SHP77 (cell line): ENCODE results near the gene PRRC2B.

ENCODE experiments used
- DNase-seq, 2 experiments: peaks; one replicate each; lab custom pipeline; 2025; lab: John Stamatoyannopoulos, UW

Gene PRRC2B

DNA sequence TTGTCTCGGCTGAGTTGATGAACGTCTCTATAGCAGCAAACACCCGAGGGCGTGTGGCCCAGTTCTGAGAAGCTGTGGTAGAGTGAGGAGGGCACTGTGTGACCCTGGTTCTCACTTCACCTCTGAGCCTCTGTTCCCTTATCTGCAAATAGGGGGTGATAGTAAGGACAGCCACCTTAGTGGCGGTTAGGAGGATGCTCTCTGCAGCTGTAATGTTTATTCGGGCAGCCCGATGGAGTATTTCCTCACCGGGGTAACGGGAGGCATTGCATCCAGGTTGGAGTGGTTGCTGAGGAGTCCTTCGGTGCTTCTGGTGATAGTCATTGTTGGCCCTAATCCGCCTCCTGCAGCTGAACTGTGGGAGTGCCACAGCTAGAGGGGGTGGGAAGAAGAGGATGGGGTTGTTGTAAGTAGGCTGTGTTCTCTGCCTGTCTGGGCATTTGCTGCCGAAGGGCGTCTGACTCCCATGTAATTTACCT is 13.9 kb downstream of the PRRC2B start:
- no peak for DNase-seq

DNA sequence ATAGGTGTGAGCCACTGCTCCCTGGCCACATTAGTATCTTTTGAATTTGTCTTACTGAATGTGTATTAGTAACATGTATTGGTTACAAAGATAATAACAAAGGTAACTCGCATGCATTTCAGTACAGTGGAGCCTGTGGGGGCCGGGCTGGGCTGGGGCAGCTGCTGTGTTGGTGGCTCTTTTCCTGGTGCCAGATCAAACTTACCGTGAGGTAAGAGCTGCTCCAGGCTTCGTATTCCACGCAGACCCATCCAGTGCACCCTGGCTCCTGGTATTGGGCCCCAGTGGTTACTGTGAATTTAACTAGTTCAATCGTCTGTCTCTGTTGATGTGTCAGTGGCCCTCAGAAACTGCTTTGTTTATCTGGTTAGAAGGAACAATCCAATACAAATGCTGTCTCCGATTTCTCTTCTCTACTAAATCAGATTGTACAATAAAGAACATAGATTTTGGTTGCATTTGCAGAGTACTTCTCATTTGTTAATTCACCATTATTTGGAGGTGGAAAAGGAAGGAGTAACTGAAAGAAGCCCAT is 15.6 kb downstream of the PRRC2B start:
- no peak for DNase-seq

DNA sequence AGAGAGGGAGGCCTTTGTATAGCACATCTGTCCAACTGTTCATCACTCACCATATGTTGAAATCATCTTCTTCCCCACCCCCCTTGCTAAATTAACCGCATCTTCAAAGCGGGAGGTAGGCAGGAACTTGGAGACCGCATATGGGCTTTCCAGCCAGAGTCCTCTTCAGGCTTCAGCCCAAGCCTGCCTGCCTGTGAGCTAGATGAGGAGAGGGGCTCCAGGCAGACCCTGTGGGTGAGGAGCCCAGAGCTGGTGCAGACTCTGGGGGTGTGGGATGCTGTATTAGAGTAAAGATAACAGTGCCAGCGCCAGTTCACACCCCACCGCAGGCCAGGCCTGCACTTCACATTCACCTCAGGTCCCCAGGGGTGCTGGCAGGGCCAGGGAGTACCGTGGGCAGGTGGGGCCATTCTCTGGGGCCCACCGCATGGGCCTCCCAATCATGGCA is 16.2 kb downstream of the PRRC2B start:
- DNase-seq, result no peak

DNA sequence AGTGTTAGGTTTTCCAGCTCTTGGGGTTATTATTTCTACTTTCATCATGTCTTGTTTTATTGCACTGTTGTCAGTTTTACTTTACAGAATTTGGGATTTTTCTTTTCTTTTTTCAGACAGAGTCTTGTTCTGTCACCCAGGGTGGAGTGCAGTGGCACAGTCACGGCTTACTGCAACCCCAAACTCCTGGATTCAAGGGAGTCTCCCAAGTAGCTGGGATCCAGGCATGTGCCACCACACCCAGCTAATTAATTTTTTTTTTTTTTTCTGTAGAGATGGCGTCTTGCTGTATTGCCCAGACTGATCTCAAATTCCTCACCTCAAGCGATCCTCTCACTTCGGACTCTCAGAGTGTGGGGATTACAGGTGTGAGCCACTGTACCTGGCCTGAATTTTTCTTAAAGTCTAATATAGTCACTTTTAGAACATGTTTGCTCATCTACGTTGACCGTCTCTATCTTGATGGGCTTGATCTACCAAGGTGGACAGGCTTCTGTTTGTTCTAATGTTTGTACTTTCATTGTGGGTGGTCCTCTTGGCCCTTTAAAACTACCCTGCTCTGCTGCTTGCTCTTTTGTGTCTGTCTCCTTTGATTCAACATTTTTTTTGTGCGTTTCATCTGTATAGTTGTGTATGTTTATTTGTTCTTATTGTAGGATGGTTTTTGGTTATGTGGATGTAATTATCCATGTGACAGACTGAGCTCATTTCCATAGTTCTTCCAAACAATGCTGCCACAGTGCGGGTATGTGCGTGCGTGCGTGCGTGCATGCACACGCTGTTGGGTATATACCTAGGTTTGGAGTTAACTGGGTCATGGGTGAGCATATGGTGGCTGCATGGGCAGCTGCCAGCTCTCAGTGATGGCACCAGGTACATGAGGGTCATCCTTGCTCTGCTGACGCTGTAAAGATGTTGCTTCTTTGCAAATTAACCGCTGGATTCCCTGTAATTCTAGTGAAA is 18.1 kb downstream of the PRRC2B start:
- no peak for DNase-seq

DNA sequence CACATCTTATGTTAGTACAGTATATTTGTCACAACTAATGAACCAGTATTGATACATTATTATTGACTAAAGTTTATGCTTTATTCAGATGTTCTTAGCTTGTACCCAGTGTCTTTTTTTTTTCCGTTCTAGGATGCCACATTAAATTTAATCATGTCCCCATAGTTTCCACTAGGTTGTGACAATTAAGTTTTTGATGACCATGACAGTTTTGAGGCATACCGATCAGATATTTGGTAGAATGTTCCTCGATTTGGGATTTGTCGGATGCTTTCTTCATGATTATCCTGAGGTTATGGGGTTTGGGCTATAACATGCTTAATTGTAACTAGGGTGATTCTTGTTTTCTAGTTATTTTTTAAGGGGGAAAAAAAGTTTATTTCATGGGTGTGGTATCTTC is 22.6 kb downstream of the PRRC2B start:
- no peak for DNase-seq

DNA sequence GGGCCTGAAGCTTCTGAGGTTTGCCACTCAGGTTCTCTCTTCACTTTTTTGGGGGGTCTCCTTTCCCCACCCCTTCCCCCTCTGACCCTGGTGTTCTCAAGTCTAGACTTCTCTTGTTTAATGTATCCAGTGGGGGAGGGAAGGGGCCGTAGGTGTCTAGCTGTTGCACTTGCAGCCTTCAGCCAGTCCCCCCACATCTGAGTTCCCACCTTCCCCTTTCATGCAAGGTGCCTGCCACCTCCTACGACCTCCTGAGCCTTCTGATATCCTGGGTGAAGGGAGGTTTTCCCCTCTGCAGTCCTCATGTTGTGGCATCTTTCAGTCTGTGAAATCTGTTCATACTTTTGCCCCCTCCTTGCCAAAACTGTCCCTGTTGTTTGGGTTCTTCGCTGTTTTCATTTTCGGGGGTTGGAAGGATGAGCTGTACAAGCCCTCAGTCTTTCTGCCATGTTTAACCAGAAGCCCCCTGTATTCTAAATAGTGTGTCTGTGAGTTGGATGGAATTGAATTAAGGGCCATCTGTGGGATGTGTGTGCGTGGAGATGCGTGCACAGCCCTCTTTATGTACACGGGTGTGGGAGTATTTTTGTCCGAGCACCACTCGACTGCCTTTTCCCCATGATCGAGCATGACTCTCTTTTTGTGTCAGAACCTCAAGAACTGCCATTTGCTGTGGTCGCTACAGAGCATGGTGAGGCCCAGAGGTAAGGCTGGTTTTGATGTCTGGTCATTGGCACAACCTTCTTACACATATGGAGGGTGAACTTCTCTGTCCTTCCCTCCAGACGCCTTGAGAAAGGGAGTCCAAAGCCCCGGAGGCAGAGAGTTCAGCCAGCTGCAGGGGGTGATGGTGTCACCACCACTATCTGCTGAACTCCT is 23.6 kb downstream of the PRRC2B start:
- DNase-seq, result no peak

DNA sequence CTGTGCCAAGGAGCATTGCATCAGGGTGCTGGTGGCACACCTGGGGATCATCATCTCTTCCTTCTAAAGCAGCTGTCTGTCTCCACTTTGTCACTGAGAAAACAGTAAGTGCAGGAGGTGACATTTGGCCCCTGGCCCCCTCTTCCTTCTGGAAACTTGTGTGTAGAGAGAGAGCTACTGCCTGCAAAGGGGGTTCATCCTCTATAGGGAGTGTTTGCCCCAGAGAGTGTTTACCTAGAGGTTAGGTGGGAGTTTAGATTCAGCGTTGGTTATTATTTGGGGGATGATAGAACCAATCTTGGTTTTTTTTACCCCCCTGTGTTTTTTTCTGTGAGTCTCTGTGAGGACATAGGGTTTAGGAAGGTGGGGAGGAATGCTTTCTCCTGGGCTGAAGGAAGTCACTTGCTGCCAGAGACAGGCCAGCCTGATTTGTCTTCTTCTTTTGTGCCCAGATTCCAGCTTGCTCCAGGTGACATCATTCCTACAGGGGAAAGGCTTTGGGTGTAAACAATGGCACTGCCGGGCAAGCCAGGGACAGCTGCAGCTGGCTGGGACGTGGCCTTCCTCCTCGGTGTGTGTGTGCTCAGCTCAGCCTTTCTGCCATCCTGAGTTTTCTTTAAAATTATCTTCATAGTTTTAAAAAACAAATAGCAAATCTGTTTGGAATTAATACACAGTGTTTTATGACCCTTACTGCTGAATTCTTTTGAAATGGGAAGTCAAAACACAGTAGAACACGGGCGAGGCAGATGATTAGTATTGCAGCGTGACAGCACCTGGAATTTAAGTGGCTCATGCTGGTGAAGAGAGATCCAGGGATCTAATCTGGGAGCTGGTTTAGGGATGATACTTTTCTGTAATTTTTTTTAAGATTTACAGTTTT is 24.5 kb downstream of the PRRC2B start:
- peak; percentile 85 to 91 for DNase-seq

DNA sequence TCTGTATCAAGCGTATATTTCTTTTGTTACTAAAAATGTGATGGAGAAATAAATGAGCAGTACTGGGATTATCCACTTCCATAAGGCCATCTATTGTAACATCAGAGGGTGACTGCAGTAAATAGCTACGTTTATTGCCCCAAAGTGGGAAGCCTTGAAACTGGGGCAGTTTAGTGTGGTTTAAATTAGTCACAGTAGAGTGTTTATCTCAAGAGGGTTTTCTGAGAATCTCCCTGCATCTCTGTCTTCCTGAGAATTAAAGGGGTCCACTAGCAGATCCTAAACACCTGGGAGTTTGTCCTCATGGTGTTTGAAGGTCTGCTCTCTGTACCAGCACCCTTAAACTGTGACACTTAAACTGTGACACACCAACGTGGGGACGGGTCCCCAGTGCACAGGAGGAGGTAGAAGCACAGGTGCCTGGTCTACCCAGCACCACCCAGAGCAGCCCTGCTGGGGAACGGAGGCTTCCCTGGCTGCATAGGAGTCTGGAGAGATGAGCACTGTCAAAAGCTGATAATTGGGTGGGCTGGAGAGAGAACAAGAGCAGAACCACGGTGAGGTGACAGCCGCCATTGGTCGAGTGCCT is 25.2 kb downstream of the PRRC2B start:
- no peak for DNase-seq

DNA sequence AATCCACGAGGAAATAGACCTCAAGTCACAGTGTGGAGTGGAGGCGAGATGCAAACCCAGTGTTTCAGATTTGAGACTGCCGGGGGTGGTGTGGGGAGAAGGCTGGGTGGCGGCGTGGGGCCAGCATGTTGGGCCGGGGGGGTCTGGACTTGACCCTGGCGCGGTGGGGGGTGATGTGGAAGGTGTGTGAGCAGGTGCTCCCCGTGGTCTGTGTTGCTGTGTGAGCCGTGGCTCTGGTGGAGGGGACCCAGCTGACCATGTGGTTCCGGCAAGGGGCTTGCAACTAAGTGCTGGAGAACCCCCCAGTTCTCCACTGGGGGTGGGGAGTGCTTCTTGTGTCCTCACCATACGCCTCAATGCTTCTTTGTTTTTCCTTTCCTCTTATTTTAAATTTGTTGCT is 25.8 kb downstream of the PRRC2B start:
- DNase-seq, result no peak

DNA sequence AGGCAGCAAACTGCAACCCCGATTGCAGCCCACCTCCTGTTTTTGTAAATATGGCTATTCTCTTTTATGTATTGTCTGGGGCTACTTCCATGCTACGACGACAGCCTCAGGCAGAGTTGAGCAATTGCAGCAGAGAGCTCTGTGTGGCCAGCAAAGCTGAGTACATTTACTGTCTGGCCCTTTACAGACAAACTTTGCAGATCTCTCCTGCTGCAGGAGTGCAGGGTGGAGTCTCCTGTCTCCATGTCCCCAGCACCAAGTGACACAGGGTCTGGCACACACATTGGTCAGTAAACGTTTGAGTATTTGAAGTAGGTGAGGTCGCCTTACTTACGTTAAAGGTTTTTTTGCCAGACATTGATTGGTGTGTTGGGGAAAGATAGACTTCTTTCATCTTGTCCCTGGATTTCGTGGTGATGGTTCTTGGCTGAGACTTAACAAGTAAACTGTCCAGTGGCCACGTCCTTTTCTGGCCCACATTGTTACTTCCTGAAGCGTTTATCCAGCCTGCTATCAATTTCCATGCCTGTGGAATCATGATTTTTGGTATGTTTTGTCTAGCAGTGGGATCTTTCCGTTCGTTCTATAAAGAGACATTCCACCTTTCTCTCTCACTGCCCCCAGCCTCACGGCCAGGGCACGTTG is 27.2 kb downstream of the PRRC2B start:
- DNase-seq, result no peak

DNA sequence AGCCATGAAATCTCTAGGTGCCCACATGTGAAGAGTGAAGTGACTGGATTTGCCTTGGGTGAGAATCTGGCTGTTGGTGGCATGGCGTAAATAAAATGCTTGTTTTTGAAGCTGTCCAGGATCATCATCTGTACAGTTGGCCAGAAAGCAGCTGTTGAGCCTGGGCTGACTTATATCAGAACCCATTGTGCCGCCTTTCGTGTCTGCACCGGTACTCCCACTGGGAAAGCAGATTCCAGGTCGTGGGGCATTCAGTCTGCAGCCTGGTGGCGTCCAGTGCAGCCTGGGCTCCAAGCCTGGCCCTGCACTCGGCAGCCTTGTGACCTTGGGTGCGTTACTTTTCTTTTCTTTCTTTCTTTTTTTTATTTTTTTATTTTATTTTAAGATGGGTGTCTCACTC is 27.8 kb downstream of the PRRC2B start:
- no peak for DNase-seq

DNA sequence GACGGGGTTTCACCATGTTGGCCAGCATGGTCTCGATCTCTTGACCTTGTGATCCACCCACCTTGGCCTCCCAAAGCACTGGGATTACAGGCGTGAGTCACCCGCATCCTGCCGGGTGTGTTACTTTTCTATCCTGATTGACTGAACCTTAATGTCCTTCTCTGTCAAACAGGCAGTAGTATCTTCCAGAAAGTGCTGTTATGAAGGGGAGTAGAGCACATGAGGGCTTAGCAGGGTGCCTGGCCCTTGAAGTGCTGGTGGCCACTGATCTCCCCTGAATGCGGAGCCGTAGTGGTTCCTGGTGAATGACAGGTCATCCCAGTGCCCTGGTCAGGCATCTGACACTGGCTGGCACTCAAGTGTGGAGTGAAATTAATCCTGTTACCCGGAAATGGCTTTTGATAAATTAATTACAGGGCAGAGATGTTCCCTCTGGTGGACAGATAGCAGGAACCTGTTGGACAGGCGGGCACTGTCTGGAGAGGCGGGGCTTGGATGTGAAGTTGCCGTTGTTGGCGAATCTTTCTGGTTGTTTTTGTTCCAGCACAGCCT is 28.4 kb downstream of the PRRC2B start:
- peak in 1 of 2 experiments; percentile 16 for DNase-seq

DNA sequence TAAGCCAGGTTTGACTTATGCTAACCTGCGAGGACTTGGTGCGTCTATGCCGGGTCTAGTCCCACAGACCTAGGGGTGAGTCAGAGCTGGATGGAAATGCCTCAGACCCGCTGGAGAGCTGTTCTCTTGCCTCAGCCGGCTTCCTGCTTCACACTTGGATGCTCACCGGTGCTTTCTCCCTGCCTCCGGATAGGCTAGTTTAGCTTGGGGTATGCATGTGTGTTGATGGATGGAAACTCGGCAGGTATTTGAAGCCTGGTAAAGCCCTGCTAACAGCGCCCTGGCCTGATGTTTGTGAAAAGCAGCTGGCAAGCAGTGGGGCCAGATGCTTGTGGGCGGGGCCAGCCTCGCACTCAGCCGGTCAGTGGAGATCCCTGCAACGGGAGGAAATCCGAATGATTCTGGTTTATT is 29.3 kb downstream of the PRRC2B start:
- peak; percentile 60 to 74 for DNase-seq

DNA sequence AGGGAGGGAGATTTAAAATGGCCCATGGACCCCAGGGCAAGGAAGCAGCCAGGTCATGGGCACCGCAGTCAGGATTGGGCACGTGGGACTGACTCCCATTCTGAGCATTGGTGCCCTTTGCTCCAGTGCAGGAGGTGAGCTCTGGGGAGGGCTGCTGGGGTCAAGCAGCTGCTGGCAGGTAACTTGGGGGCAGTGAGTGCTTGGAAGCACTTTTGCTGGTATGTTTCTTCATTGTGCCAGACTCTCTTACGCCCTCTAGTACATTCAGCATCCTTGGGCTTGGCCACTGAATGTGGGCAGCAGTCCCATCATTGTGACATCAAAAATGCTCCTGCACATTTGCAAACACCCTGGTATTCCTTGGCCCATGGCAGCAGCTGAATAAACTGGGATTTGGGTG is 32.7 kb downstream of the PRRC2B start:
- DNase-seq, result no peak

DNA sequence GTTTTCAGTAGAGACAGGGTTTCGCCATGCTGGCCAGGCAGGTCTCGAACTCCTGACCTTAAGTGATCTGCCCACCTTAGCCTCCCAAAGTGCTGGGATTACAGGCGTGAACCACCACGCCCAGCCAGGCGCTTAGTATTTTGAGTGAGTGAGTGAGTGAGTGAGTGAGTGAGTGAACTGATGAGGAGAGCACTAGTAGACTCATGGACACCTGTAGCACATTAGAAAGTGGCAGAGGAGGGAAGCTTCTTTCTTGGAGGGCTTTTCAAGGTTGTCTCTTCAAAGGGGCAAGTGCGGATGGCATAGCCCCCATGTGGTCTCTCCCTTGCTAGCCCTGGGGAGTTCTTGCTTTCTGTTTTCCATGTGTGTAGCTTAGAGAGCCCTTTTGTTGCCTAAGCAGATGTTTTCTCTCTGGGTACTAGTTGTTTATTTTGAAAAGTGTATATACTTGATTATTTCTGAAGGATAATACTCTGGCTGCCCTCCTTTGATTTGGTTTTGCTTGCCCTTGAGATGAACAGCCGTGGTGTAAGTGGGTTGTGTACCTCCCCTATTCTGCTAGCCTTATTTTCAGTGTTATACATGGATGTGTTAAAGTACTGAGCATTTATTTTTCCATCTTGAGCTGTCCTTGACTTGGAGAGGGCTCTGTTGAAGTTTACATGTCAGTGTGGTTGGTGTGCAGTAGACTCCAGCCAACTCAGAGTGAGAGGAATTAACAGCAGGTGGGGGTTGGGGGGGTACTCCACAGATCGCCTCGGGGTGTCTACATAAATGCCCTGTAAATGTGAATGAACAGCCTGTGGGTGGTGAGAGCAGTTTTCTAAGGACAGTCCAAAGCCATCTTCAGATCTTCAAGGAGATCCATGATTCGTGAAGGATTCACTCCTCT is 35.5 kb downstream of the PRRC2B start:
- DNase-seq, result no peak

DNA sequence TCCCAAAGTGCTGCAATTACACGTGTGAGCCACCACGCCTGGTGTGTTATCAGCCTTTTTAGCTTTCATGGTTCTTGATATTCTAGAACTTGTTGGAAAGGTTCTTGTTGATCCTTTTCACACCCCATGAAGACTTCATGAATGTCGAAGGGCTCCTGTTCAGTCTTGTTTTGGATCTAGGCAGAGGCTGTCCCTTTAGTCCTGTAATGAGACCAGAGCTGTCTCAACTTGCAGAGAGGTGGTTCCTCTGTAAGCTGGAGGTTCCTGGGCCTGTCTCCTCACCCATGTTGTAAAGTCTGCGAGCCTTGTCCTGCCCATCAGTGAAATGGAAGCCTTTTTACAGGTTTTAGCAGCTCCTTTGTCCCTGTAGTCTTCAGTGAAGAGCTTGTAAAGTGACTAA is 38.2 kb downstream of the PRRC2B start:
- no peak for DNase-seq

DNA sequence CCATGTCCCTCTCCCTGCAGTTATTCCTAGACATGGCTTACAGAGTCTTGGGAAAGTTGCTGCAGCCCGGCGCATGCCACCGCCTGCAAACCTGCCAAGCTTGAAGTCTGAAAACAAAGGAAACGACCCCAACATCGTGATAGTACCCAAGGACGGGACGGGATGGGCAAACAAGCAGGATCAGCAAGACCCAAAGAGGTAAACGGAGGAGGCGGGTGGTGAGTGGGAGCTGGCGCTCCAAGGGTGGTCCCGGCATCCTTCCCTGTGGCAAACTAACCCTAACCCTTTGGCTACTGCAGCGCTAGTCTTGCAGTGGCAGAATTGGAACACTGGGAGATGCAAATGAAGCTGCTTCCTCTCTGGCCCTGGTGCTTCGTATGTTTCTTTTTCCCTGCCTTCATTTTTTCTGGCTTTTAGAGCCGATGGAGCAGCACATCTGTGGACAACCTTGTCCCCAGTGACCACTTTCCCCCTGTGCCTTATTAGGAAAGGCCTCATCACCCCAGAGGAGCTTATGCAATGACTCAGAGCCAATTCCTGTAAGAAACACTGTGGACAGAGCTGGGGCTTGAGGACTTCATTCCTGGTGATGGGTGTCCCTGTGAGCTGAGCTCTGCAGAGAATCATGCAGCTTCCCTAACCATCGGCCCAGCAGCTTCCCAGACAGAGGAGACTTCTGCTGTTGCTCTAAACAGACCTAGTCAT is 38.9 kb downstream of the PRRC2B start:
- DNase-seq, result no peak

DNA sequence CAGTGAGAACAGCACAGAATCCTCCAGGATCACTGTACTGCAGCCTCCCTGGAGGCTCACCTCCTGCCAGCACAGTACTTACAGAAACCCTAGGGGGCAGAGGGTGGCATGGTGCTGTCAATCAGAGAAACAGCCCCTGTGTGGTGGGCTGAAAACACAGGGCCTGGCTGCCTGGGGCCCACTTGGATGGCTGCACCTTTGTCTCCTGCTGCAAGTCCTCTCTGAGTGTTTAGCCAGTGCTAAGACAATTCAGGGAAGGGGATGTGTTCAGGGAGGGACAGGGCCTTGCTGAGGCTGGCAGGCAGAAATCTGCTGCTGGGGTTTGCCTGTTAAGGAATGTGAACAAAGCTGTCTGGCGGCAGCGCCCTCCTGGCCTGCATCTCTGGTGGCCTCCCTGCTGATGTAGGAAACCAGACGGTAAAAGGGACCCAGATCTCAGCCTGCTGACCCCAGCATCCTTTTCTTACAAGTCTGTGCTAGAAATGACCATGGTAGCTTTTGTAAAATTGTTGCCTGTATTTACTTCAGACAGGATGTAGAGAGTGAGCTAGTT is 39.5 kb downstream of the PRRC2B start:
- DNase-seq, result no peak
